Measurements from ENCODE around the gene CRIP1. TPM values are rescaled to one million over a fixed set of nuclear protein-coding genes. Genes with fewer than 3 reads are reported as not detected.

CRIP1 gene
- total and polyA plus RNA-seq, 8 donors: 3.5 to 149 (median 60.1) TPM; not detected in 1

- peak overlapping the region in 2 of 5 donors; percentile 37 to 61 for H3K27ac ChIP-seq
- no peaks in the 10 kb centered on the region for H3K27me3 ChIP-seq
- TF ChIP-seq POLR2A (IDR thresholded peaks at IDR 0.05) (no peak), CTCF (IDR thresholded peaks at IDR 0.05) (peak in 5 of 7 experiments; percentile 79 to 96 (median 92)), POLR2AphosphoS5 (IDR thresholded peaks at IDR 0.05) (peak in 1 of 3 donors; percentile 54), EP300 (IDR thresholded peaks at IDR 0.05) (no peak)
- H3K4me1 ChIP-seq: peaks cover 6 to 14% (median 10%) of the 10 kb centered on the region in 4 donors
- no peaks in the 10 kb centered on the region for H3K9me3 ChIP-seq
- no peak overlapping the region for H3K4me3 ChIP-seq
- intact Hi-C loops (cut with DNase I; ENCODE audit: low total_unique reads): no loop called here
- H3K36me3 ChIP-seq: peaks cover 15 to 71% (median 51%) of the 10 kb centered on the region in 4 donors
- 0 to 47% (median 31%) methylated on average over 5 to 16 of the region's 16 CpGs for WGBS, 5 donors
- peak; percentile 78 to 87 for DNase-seq
Observed at GRCh38 chr14:105448706-105449111, 38.0 kb upstream of the CRIP1 start.

GRCh38 chr14:105449276-105450122 is 37.2 kb upstream of the CRIP1 start:
- intact Hi-C loops (cut with DNase I; ENCODE audit: low total_unique reads): no loop called here
- TF ChIP-seq CTCF (IDR thresholded peaks at IDR 0.05) (no peak), EP300 (IDR thresholded peaks at IDR 0.05) (no peak), POLR2AphosphoS5 (IDR thresholded peaks at IDR 0.05) (no peak), POLR2A (IDR thresholded peaks at IDR 0.05) (no peak)
- no peak overlapping the region for H3K27ac ChIP-seq

GRCh38 chr14:105450123-105450505 is 36.6 kb upstream of the CRIP1 start:
- DNase-seq: no peak
- Histone ChIP-seq H3K36me3 (peaks cover 25 to 82% (median 65%) of the 10 kb centered on the region in 4 donors), H3K27me3 (no peaks in the 10 kb centered on the region), H3K4me1 (peaks cover 6 to 14% (median 10%) of the 10 kb centered on the region in 4 donors), H3K27ac (no peak overlapping the region), H3K4me3 (no peak overlapping the region), H3K9me3 (no peaks in the 10 kb centered on the region)
- intact Hi-C loops (cut with DNase I; ENCODE audit: low total_unique reads): no loop called here
- TF ChIP-seq CTCF (IDR thresholded peaks at IDR 0.05): no peak
- no peak for TF ChIP-seq POLR2AphosphoS5 (IDR thresholded peaks at IDR 0.05)
- no peak for TF ChIP-seq EP300 (IDR thresholded peaks at IDR 0.05)
- no peak for TF ChIP-seq POLR2A (IDR thresholded peaks at IDR 0.05)
- WGBS, 5 donors: 87 to 93% (median 89%) methylated on average over 12 to 22 of the region's 22 CpGs

More at GRCh38 chr14:105449276-105450122, 37.2 kb upstream of the CRIP1 start:
- Histone ChIP-seq H3K4me1 (peaks cover 6 to 14% (median 10%) of the 10 kb centered on the region in 4 donors), H3K36me3 (peaks cover 22 to 79% (median 59%) of the 10 kb centered on the region in 4 donors), H3K27me3 (no peaks in the 10 kb centered on the region), H3K4me3 (no peak overlapping the region), H3K9me3 (no peaks in the 10 kb centered on the region)
- no peak for DNase-seq
- 91 to 96% (median 92%) methylated on average over 21 to 47 of the region's 47 CpGs for WGBS, 5 donors

- DNase-seq: no peak
- H3K36me3 ChIP-seq: peaks cover 35 to 82% (median 68%) of the 10 kb centered on the region in 4 donors
- intact Hi-C loops (cut with DNase I; ENCODE audit: low total_unique reads): no loop called here
- peaks cover 6 to 14% (median 10%) of the 10 kb centered on the region in 4 donors for H3K4me1 ChIP-seq
- no peaks in the 10 kb centered on the region for H3K9me3 ChIP-seq
- WGBS, 5 donors: 84 to 90% (median 90%) methylated on average over 22 to 29 of the region's 29 CpGs
- no peaks in the 10 kb centered on the region for H3K27me3 ChIP-seq
- H3K4me3 ChIP-seq: no peak overlapping the region
- H3K27ac ChIP-seq: no peak overlapping the region
- no peak for TF ChIP-seq CTCF (IDR thresholded peaks at IDR 0.05)
- no peak for TF ChIP-seq POLR2AphosphoS5 (IDR thresholded peaks at IDR 0.05)
- TF ChIP-seq POLR2A (IDR thresholded peaks at IDR 0.05): no peak
- TF ChIP-seq EP300 (IDR thresholded peaks at IDR 0.05): no peak
Observed at GRCh38 chr14:105450864-105451720, 35.6 kb upstream of the CRIP1 start.

Measured in stomach (tissue), 9 donors.